ENCODE data around the gene SERPINC1. TPM values are rescaled to one million over a fixed set of nuclear protein-coding genes. Genes with fewer than 3 reads are reported as not detected.
"Not testable (repeated sequence)": the region's sequence is repeated elsewhere in the genome, so short reads cannot be mapped to it uniquely, and the experiment has no call there.

The SERPINC1 gene
- total RNA-seq, 1 donor: under 0.01 TPM

DNA sequence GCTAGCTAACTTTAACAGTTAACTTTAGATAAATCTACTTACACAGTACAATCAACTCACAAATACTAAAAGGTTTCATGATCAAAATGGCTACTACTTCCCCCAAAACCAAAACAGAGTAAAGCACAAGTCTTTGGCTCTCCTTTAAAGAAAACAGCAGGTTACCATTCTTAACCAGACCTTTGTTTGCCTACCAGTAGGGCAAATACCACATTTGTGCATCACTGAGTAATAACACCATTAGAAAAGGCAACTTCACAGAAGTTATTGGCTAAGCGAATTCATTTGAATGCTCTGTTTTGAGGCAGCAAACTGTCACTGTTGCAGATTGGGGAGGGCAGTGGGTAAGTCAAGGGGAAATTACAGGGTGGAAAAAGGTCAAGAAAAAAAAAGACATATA lies 17.3 kb upstream of the SERPINC1 start:
- peaks cover 24% of the 10 kb centered on the region for H3K36me3 ChIP-seq (ENCODE audit: insufficient read depth, low read length)
- no peaks in the 10 kb centered on the region for H3K4me1 ChIP-seq (ENCODE audit: insufficient read depth, low read length)
- no peak overlapping the region for H2AFZ ChIP-seq (ENCODE audit: low read length)
- H4K20me1 ChIP-seq (ENCODE audit: insufficient read depth, low read length): no peaks in the 10 kb centered on the region
- TF ChIP-seq, protein P1, sequence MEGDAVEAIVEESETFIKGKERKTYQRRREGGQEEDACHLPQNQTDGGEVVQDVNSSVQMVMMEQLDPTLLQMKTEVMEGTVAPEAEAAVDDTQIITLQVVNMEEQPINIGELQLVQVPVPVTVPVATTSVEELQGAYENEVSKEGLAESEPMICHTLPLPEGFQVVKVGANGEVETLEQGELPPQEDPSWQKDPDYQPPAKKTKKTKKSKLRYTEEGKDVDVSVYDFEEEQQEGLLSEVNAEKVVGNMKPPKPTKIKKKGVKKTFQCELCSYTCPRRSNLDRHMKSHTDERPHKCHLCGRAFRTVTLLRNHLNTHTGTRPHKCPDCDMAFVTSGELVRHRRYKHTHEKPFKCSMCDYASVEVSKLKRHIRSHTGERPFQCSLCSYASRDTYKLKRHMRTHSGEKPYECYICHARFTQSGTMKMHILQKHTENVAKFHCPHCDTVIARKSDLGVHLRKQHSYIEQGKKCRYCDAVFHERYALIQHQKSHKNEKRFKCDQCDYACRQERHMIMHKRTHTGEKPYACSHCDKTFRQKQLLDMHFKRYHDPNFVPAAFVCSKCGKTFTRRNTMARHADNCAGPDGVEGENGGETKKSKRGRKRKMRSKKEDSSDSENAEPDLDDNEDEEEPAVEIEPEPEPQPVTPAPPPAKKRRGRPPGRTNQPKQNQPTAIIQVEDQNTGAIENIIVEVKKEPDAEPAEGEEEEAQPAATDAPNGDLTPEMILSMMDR (IDR thresholded peaks at IDR 0.05; ENCODE audit: extremely low read depth, low read depth, low read length): no peak
- no peak overlapping the region for H3K4me2 ChIP-seq (ENCODE audit: insufficient read depth, low read length)
- no peaks in the 10 kb centered on the region for H3K79me2 ChIP-seq (ENCODE audit: insufficient read depth, low read length)
- H3K9me3 ChIP-seq (ENCODE audit: low read depth, low read length): no peaks in the 10 kb centered on the region
- H3K4me3 ChIP-seq (ENCODE audit: insufficient read depth, low read length): no peak overlapping the region
- no peak for DNase-seq (ENCODE audit: insufficient read length, low spot score, missing footprints)
- no peaks in the 10 kb centered on the region for H3K27me3 ChIP-seq (ENCODE audit: insufficient read depth, low read length)
- H3K27ac ChIP-seq (ENCODE audit: low read depth, low read length): no peak overlapping the region

DNA sequence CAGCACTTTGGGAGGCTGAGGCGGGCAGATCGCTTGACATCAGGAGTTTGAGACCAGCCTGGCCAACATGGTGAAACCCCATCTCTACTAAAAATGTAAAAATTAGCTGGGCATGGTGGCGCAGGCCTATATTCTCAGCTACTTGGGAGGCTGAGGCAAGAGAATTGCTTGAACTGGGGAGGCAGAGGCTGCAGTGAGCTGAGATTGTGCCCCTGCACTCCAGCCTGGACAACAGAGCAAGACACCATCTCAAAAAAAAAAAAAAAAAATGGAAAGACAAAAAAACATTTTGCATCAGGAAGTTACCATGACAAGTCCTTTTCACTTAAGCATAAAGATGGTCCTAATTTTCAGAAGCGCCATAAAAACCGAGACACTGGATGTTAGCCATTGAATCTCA lies 13.4 kb upstream of the SERPINC1 start:
- DNase-seq (ENCODE audit: insufficient read length, low spot score, missing footprints); H2AFZ ChIP-seq (ENCODE audit: low read length); H3K27ac ChIP-seq (ENCODE audit: low read depth, low read length); H3K4me2 ChIP-seq (ENCODE audit: insufficient read depth, low read length); H3K36me3 ChIP-seq (ENCODE audit: insufficient read depth, low read length); H3K4me1 ChIP-seq (ENCODE audit: insufficient read depth, low read length); H3K79me2 ChIP-seq (ENCODE audit: insufficient read depth, low read length); H3K4me3 ChIP-seq (ENCODE audit: insufficient read depth, low read length); H3K9me3 ChIP-seq (ENCODE audit: low read depth, low read length); H4K20me1 ChIP-seq (ENCODE audit: insufficient read depth, low read length); H3K27me3 ChIP-seq (ENCODE audit: insufficient read depth, low read length): not testable (repeated sequence)

GRCh38 chr1:173925306-173926242 lies 8.4 kb upstream of the SERPINC1 start:
- H3K27ac ChIP-seq (ENCODE audit: low read depth, low read length): no peak overlapping the region
- TF ChIP-seq, protein P1 (IDR thresholded peaks at IDR 0.05; ENCODE audit: extremely low read depth, low read depth, low read length): no peak
- H3K36me3 ChIP-seq (ENCODE audit: insufficient read depth, low read length): no peaks in the 10 kb centered on the region
- DNase-seq (ENCODE audit: insufficient read length, low spot score, missing footprints): no peak
- H3K27me3 ChIP-seq (ENCODE audit: insufficient read depth, low read length): peaks cover 4% of the 10 kb centered on the region
- H3K79me2 ChIP-seq (ENCODE audit: insufficient read depth, low read length): no peaks in the 10 kb centered on the region
- H3K9me3 ChIP-seq (ENCODE audit: low read depth, low read length): no peaks in the 10 kb centered on the region
- no peak overlapping the region for H3K4me2 ChIP-seq (ENCODE audit: insufficient read depth, low read length)
- no peaks in the 10 kb centered on the region for H3K4me1 ChIP-seq (ENCODE audit: insufficient read depth, low read length)
- H4K20me1 ChIP-seq (ENCODE audit: insufficient read depth, low read length): no peaks in the 10 kb centered on the region
- H3K4me3 ChIP-seq (ENCODE audit: insufficient read depth, low read length): no peak overlapping the region
- H2AFZ ChIP-seq (ENCODE audit: low read length): no peak overlapping the region

DNA sequence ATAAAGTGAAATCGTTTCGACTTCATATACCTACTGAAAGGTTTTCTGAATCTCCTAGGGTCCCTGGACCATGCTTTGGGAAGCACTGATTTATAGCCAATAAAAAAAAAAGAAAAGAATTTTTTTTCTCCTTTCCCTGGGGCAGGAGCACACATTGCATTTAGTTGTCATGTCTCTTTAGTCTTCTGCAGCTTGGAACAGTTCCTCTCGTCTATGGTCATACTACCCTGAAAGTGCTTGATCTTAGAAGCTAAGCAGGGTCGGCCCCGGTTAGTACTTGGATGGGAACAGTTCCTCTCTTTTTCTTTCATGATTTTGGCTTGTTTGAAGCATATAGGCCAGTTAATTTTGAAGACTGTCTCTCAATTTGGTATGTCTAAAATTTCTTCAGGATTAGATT lies 3.7 kb upstream of the SERPINC1 start:
- H4K20me1 ChIP-seq (ENCODE audit: insufficient read depth, low read length): no peaks in the 10 kb centered on the region
- H3K9me3 ChIP-seq (ENCODE audit: low read depth, low read length): no peaks in the 10 kb centered on the region
- H3K4me3 ChIP-seq (ENCODE audit: insufficient read depth, low read length): no peak overlapping the region
- no peak overlapping the region for H3K27ac ChIP-seq (ENCODE audit: low read depth, low read length)
- no peak for DNase-seq (ENCODE audit: insufficient read length, low spot score, missing footprints)
- TF ChIP-seq, protein P1 (IDR thresholded peaks at IDR 0.05; ENCODE audit: extremely low read depth, low read depth, low read length): no peak
- H3K79me2 ChIP-seq (ENCODE audit: insufficient read depth, low read length): no peaks in the 10 kb centered on the region
- no peak overlapping the region for H3K4me2 ChIP-seq (ENCODE audit: insufficient read depth, low read length)
- H3K36me3 ChIP-seq (ENCODE audit: insufficient read depth, low read length): no peaks in the 10 kb centered on the region
- no peaks in the 10 kb centered on the region for H3K4me1 ChIP-seq (ENCODE audit: insufficient read depth, low read length)
- no peak overlapping the region for H2AFZ ChIP-seq (ENCODE audit: low read length)
- peaks cover 4% of the 10 kb centered on the region for H3K27me3 ChIP-seq (ENCODE audit: insufficient read depth, low read length)
